ENCODE data around the gene CMTM8. TPM values are rescaled to one million over a fixed set of nuclear protein-coding genes. Genes with fewer than 3 reads are reported as not detected.
A peak's percentile ranks its signal among the peaks of the same experiment; 100 is the strongest.

Gene CMTM8
- total and polyA plus RNA-seq, 10 of the 15 experiments (the other 5 are each of a cell fraction or from before 2014, with no cell fraction given), result 0.11 to 0.23 TPM; not detected in 8

- ChIA-PET RAD21 (ENCODE audit: unreplicated experiment) (no interaction called here), POLR2A (no interaction called here), SMC1A (ENCODE audit: uncharacterized antibody, unreplicated experiment) (interaction anchor here (0.8 to 0.9 kb wide), 2 partner anchors 18 to 270 kb away, joined by 3 read pairs; no protein-coding TSS in a partner anchor), CTCF (interaction anchor here (1.2 kb wide), 2 partner anchors 52 to 228 kb away, joined by 3 to 4 read pairs; no protein-coding TSS in a partner anchor)
- no peaks in the 10 kb centered on the region for H3K36me3 ChIP-seq (ENCODE audit: control insufficient read depth in 2 of 2, insufficient read depth in 2 of 2, low read length in 1 of 2)
- FAIRE-seq (no peak), ATAC-seq (peak; percentile 72), DNase-seq (ENCODE audit: low read depth, low spot score) (no peak)
- peaks cover 12 to 13% of the 10 kb centered on the region in 2 experiments for H3K27me3 ChIP-seq (replicated peaks in 1 of 2; ENCODE audit: control insufficient read depth in 2 of 2, insufficient read depth in 2 of 2, low read length in 1 of 2)
- no TSS peak for BruUV-seq (replicated peaks)
- H3K27ac ChIP-seq (ENCODE audit: control insufficient read depth, insufficient read depth), result no peak overlapping the region
- no peak overlapping the region for H3K4me3 ChIP-seq
- no peaks in the 10 kb centered on the region for H3K79me2 ChIP-seq (ENCODE audit: control insufficient read depth, insufficient read depth, low read length)
- H3K4me2 ChIP-seq (ENCODE audit: control insufficient read depth, insufficient read depth), result no peak overlapping the region
- no peaks in the 10 kb centered on the region; the same call in 2 of the 3 replicates for H3K9me3 ChIP-seq (replicated peaks; ENCODE audit: control insufficient read depth, insufficient read depth, low read length)
- in situ Hi-C loops (cut with MboI), result no loop called here
- no peak overlapping the region for H2AFZ ChIP-seq (ENCODE audit: control insufficient read depth, low read depth, low read length)
- intact Hi-C loops (cut with micrococcal nuclease; ENCODE audit: unreplicated experiment), result no loop called here
- no peaks in the 10 kb centered on the region for H3K4me1 ChIP-seq (ENCODE audit: control insufficient read depth, insufficient read depth, low read length)
- 41% methylated on average over 6 of the region's 6 CpGs for WGBS (ENCODE audit: insufficient coverage, insufficient replicate concordance, low lambda C conversion rate, missing lambda C conversion rate)
- H4K20me1 ChIP-seq (ENCODE audit: control insufficient read depth, insufficient read depth), result no peaks in the 10 kb centered on the region
- H3K9ac ChIP-seq (ENCODE audit: control insufficient read depth, insufficient read depth, low read length), result no peak overlapping the region
- TF ChIP-seq CTCF (IDR thresholded peaks at IDR 0.05 in 2 of 3, conservative IDR thresholded peaks at IDR 0.05 in 1 of 3; ENCODE audit: control insufficient read depth in 2 of 3, extremely low read depth in 1 of 3, insufficient read depth in 1 of 3, low read depth in 3 of 3, low read length in 3 of 3) (peak; percentile 10 to 48 (median 39); a peak in 4 of 6 replicates), ZNF207 (IDR thresholded peaks at IDR 0.05; ENCODE audit: borderline replicate concordance) (no peak)
Measured at GRCh38 chr3:32240159-32240545, 1.7 kb downstream of the CMTM8 start.

GRCh38 chr3:32241100-32241499, 2.6 kb downstream of the CMTM8 start:
- SMC1A ChIA-PET (ENCODE audit: uncharacterized antibody, unreplicated experiment), result no interaction called here
- no peak for FAIRE-seq
- TF ChIP-seq IRF3 (IDR thresholded peaks at IDR 0.05) (no peak), POLR2AphosphoS5 (IDR thresholded peaks at IDR 0.05; ENCODE audit: low read length) (no peak), POU2F2 (IDR thresholded peaks at IDR 0.05; ENCODE audit: borderline replicate concordance, low read depth, low read length) (no peak), PML (IDR thresholded peaks at IDR 0.05; ENCODE audit: low read length) (no peak), STAT3 (IDR thresholded peaks at IDR 0.05; ENCODE audit: low read depth, low read length) (no peak), SMAD5 (IDR thresholded peaks at IDR 0.05; ENCODE audit: low read depth) (no peak), PRDM15 (CRISPR knock-in tag; IDR thresholded peaks at IDR 0.05) (no peak), ATF3 (IDR thresholded peaks at IDR 0.05; ENCODE audit: borderline replicate concordance, extremely low read depth, low read depth, low read length) (no peak)

More at GRCh38 chr3:32241100-32241499, 2.6 kb downstream of the CMTM8 start:
- Histone ChIP-seq H4K20me1 (ENCODE audit: control insufficient read depth, insufficient read depth) (no peaks in the 10 kb centered on the region), H3K9ac (ENCODE audit: control insufficient read depth, insufficient read depth, low read length) (no peak overlapping the region), H3K4me3 (no peak overlapping the region), H3K36me3 (ENCODE audit: control insufficient read depth in 2 of 2, insufficient read depth in 2 of 2, low read length in 1 of 2) (no peaks in the 10 kb centered on the region), H3K4me2 (ENCODE audit: control insufficient read depth, insufficient read depth) (no peak overlapping the region), H3K27ac (ENCODE audit: control insufficient read depth, insufficient read depth) (no peak overlapping the region), H3K27me3 (replicated peaks in 1 of 2; ENCODE audit: control insufficient read depth in 2 of 2, insufficient read depth in 2 of 2, low read length in 1 of 2) (peaks cover 12 to 13% of the 10 kb centered on the region in 2 experiments), H2AFZ (ENCODE audit: control insufficient read depth, low read depth, low read length) (no peak overlapping the region), H3K4me1 (ENCODE audit: control insufficient read depth, insufficient read depth, low read length) (no peaks in the 10 kb centered on the region), H3K79me2 (ENCODE audit: control insufficient read depth, insufficient read depth, low read length) (no peaks in the 10 kb centered on the region), H3K9me3 (replicated peaks; ENCODE audit: control insufficient read depth, insufficient read depth, low read length) (no peaks in the 10 kb centered on the region; the same call in 2 of the 3 replicates)
- POLR2A ChIA-PET, result no interaction called here
- in situ Hi-C loops (cut with MboI), result no loop called here
- 31% methylated on average over 4 of the region's 4 CpGs for WGBS (ENCODE audit: insufficient coverage, insufficient replicate concordance, low lambda C conversion rate, missing lambda C conversion rate)
- no peak for ATAC-seq
- BruUV-seq (replicated peaks), result no TSS peak
- intact Hi-C loops (cut with micrococcal nuclease; ENCODE audit: unreplicated experiment), result no loop called here
- RAD21 ChIA-PET (ENCODE audit: unreplicated experiment), result no interaction called here
- DNase-seq (ENCODE audit: low read depth, low spot score), result no peak
- CTCF ChIA-PET, result interaction anchor here (1.0 to 1.2 kb wide), 2 partner anchors 62 to 227 kb away, joined by 3 to 4 read pairs; no protein-coding TSS in a partner anchor
